NCI-H774 (cell line): ENCODE measurements around the gene ENDOU.

Source experiments
- DNase-seq: peaks from one replicate; lab custom pipeline; 2025; lab: John Stamatoyannopoulos, UW

ENDOU gene

DNA sequence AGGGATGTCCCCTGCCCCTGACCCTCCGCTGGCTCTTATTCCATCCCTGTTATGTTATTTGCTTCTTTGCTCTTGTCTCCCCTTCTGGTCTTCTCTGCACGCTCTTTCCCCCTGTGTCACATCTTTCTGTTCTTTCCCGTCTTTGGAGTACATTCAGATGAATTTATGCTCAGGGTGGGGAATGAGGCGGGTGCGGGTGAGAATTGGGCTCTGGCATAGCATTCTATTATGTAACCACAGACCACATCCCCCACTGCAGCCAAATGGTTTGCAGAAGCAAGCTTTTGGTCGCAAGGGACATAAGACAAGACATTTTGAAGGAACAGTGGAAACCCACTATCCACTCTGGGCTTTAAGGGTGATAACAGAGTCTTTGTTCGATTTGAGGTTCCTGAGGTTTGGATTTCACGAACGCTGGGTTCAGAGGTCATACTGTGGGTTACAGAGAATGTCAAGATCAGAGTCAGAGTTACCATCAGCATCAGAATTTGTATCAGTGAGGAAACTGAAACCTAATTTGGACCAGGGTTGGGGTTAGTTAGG, 3.8 kb downstream of the ENDOU start:
- DNase-seq = no peak

DNA sequence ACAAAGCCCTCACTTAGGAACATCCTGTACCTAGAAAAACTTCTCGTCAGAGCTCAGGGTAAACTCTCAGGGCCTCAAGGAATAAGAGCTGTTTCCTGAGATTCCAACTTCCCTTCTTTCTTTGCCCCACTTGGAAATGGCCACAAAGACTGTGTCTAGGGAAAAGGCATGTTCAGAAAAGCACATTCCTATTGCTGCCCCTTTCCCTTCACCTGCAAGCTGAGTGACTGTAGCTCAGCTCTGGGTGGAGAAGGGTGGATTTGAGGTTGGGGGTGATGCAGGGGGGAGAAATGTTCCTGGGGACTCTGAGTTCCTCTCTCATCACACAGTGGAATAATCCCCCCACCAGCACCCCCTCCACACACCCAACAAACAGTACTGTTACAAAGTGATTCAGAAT, 6.8 kb downstream of the ENDOU start:
- DNase-seq = no peak

DNA sequence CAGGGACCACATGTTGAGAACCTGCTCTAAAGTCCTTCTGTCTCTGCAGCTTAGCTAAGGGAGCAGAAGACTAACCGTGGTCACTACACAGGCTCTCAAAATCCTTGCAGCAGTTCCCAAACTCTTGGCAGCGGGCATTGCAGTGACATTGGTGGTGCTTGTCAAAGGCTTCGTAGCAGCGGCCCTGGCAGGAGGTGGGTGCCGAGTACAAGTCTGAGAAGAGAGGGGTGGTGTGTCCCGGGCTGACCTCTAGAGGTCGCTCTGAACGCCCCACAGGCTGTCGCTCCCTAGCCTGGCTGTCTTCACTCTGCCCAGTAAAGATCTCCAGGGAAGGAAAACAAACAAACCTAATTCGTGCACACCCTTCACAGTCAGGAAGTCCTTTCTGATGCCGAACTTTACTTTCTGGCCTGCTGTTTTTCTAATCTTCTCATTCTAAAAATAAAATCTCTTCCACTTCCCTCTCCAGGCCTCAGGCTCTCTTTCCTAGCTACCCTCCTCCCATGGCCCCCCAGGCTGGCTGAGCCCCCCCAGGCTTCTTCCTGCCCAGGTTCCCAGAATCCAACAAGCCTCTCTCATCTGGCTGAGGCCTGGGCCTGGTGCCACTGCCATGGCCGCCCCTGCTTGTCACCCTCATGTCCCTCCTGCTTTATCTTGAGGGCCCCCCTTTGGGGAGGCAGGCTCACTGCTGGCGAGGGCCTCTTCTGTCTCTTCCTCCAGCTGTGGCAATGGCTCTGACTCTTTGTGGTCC, 7.7 kb downstream of the ENDOU start:
- peak; percentile 80 for DNase-seq

DNA sequence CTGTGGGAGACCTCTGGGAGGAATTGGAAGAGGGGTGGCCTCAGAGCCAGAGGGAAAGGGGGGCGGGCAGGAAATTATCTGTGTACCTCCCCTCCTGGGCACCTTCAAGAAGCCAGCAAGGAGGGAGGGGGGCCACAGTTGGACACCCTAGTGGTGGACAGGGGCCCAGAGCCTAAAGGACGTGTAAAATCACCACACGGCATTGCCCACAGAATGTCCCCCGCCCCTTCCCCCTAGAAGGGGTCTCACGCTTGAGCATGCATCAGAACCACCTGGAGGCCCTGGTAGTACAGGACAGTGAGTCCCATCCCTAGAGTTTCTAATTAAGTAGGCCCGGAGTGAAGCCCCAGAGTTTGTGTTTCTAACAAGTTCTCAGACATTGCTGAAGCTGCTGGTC, 8.2 kb downstream of the ENDOU start:
- DNase-seq = no peak

DNA sequence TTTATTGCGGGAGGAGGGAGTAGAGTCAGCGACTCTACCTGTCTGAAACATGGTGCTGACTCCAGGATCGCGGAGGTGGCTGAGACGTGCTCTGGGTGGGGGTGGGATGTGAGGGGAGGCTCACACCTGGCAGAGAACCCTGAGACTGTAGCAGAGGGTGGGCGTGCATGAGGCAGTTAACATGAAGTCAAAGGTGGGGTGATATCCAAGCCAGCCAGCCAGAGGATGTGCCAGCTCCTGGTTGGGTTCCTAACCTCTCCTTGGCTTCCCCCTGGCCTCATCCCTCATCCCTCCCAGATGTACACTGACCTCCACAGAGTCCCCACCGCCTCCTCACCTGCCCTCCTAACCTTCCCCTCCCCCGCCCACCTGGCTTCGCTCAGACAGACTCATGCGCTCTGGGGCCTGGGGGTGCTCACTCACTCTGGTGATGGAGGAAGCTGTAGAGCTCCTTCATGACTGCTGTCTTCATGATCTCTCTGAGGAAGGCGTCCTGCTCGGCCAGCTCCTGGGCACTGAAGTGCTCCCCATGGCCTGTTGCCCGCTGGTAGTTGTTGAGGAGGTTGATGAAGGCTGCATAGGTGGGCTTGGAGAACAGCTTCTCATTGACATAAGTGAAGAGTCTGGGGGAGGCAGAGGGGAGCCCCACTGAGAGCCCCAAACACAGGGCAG, 9.3 kb downstream of the ENDOU start:
- DNase-seq = no peak

DNA sequence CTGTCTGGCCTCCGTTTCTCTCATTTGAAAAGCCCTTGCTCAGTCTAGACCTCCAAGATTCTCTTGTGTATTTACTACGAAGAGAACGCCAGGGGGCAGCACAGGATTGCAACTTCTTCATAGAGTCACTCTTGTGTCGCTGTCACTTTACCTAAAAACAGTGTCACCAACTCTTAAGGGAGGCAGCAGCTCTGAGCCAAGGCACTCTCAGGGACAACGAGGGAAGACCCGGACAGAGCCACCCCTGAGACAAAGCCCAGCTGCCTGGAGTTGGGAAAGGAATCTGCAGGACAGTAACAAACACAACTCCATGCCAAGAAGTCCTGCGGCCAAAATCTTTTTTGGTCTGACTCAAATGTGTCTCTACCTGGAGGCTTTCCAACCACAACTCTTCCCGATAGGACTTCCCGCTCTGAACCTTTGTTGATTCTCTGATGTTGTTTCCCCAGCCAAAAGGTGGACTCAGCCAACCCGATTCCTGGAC, 9.9 kb downstream of the ENDOU start:
- DNase-seq = peak; percentile 85

DNA sequence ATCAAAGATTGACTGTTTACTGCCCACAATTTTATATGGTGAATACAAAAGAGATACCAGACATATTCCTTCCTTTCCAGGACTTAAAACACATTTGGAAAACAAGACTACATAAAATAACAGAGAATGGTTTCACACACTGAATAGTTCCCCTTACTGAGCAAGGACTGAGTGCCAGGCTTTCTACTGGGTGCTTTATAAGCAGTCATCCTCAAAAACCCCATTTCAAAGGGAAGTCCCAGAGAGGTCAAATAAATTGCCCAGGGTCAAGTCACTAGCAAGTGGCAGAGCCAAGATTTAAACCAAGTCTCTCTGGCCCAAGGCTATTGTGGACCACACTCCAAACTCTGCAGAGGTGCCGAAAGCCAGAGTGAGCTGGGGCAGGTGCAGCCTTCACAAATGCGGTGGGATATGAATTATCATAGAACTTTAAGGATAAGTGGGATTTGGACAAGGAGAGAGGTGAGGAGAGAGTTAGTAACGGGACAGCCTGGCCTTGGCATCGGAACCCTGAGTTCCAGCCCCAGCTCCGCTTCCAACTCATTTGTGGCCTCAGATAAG, 10.4 kb downstream of the ENDOU start:
- DNase-seq = no peak

DNA sequence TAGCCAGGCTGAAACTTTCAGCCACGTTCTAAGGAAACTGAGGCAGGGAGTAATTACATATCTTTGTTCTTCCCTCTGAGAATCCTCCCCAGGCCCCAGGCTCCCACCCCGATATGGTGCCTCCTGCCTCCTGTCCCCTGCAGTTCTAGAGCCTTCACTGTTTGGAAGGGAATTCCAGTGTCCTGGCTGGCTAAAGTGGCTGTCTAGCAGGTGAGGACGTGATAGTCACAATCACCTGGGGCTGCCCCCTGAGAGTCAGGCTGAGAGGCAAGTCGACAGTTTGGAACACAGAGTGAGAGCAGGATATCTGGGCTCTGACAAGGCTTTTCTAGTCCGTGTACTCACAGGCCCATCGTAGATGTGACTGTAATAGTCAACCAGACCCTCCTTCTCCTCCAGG, 13.1 kb downstream of the ENDOU start:
- no peak for DNase-seq

DNA sequence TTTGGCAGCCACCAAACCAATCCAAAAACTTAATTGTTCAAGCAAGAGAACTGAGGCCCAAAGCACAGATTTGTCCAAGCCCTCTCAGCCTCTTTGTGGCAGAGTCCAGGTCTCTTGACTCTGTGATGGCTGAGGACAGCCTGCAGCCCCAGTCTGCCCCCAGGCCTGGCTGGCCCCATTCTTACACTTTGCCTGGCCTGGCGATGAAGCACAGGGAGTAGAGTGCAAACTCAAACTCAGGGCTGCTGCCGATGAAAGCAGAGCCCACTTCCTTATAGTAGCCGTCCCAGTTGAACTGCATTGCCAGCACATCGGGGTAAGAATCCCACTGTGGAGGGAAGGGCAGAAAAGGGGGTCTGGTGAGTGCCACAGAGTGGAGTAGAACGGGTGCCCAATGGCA, 13.8 kb downstream of the ENDOU start:
- DNase-seq = no peak

DNA sequence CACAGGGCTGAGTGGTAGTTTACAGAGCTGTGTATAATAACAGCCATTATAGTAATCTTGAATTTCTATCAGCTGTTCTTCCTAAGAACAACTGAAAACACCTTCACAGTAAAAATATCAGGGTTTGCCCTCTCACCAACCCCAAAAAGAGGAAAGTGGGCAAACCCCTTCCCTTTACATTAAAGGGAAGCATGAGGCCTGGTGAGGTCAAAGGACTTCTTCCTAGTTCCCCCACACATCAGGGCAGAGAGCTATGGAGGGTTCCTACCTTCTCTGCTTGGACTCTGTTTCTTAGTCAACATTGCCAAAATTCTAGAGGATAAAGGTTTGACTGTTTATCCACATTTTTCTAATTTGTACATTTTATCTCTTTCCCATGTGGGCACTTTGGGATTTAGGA, 15.0 kb downstream of the ENDOU start:
- no peak for DNase-seq

DNA sequence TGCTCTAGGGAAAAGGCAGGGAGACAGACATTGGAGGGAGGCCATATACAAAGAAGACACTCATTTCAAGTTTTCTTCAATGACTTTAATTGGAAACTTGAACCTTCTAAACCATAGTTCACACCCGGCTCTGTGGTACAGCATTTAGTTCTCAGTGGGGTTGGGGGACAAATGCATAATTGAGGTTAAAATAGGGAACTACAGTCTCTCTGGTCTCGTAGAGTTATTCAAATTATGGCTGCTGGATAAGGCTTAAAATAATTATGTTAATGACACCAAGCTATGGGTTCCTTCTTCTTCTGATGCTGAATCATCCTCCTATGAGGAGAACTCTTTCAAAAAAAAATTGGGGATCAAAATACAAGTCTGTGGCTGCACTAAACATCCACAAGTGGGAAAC, 15.6 kb downstream of the ENDOU start:
- no peak for DNase-seq

DNA sequence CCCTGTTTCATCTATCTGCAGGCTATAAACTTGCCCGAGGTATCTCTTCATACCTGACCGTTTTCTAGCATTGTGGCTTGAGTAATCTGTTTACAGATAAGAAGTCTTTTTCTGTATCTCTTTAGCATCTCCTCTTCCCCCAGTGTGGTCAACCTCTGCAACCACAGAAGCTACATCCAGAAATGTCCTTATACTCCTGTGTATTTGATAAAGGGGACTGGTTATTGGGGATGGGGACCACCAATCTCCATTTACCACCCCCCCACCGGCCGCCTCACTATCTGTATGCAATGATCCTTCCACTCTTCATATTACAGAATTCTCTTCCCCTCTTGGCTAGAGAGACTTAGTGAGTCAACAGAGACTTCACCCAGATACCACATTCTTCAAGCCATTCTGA, 16.1 kb downstream of the ENDOU start:
- DNase-seq = no peak

DNA sequence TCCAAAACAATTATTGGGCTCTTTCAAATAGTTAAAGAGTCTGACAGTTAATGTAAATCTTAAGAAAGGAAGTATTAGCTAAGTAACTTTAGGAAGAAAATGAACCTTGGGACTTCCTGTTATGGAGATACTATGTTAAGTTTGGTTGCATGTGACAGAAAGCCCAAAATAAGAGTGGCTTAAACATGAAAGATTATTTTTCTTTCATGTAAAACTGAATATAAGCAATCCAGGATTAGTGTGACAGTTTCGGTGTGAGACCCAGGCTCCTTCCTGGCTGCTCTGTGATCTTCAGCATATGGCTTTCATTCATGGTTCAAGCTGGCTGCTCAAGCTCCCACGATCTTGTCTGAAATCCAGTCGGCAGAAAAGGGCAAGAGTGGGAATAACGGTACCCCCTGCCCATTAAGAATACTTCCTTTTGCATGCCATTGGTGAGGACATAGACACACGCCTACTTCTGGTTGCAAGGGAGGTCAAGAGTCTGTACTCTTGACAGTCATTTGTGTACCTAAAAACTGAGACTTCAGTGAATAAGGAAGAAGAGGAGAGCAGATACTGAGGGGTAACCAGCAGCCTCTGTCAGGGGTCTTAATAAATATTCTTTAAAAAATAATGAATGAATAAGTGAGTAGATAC, 17.3 kb downstream of the ENDOU start:
- no peak for DNase-seq

DNA sequence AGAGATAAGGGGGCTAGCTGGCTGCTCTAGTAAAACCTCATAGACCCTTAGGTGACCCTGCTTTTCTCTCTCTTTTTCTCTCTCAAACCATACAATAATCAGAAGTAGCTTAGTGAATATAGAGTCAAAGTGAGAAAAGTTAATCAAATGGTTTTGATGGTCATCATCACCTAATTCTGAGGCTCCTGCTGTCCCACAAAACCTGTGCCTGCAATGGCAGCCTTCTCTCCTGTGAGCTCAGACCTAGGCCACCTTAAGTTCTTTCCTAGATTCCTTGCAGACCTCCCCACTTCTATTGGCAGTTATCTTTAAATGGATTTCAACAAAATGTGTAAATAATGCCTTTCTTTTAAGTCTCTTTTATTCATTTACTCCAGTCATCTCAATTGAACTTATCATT, 17.9 kb downstream of the ENDOU start:
- DNase-seq = no peak

DNA sequence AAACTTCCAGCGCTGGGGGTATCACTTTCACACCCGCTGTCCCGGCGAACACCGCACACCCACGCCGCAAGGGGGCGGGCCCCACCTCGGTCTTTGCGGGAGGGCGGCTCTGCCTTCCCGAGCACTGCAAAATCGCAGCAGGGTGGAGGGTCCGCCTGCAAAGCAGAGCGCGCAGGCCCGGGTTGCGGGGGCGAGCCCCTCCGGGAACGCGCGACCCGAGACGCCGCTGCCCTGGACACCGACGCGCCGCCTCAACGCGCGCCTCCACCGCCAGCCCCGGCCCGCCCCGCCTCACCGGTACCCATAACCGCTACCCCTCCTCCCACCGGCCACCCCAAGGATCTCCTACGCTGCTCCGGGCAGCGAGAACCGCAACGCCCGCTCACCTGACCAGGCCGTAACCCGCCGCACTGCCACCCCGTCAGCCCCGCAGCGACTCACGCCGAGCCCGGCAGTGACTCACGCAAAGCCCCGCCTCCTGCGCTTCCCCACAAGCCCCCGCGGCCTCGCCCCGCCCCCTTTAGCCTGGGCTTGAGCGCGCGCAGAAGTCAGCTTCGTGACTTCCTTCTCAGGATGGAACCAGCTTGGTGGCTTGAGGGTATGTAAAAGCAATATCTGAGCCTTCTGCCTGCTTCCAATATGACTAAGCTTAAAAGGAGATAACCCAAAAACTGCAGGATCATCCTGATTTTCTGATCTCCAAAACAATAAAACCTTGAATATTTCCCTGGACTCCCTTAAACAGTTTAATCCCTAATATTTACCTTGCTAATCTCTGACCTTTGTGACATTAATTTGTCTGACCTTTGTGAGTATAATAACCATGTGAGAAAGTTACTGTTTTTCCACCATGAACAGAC, 19.5 kb downstream of the ENDOU start, which contains the start of gene RPAP3:
TSS of gene RPAP3 (minus strand) at position 465 of the 860 bp plus-strand sequence. CDS start 3,190 bp downstream, outside the sequence.
- peak; percentile 95 for DNase-seq

DNA sequence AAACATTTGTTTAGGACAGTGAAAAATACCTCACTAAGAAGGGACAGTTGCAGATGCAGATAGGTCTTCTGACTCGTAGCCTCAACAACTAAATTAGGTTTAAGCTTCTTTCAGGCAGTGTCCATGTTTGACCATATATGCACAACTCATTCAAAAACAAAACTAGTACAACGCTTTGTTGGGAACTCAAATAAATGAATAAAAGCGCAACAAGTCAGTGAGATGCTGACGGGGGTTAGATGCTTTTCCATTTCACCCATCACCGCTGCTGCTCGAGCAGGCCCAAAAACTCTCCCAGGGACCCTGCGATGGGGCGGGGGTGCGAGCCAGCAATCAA, 20.1 kb downstream of the ENDOU start:
- no peak for DNase-seq

DNA sequence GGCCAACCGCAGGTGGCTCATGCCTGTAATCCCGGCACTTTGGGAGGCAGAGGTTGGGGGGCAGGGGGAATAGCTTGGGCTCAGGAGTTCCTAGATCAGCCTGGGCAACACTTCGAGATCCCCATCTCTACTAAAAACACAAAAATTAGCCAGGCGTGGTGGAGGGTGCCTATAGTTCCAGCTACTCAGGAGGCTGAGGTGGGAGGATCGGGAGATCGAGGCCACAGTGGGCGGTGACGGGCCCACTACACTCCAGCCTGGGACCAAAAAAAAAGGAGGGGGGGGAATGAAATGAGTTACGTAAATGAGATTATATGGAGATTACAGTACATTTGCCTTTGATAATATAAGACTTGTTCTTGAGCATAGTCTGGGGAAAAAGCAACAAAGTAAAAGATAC, 20.6 kb downstream of the ENDOU start:
- DNase-seq = no peak

DNA sequence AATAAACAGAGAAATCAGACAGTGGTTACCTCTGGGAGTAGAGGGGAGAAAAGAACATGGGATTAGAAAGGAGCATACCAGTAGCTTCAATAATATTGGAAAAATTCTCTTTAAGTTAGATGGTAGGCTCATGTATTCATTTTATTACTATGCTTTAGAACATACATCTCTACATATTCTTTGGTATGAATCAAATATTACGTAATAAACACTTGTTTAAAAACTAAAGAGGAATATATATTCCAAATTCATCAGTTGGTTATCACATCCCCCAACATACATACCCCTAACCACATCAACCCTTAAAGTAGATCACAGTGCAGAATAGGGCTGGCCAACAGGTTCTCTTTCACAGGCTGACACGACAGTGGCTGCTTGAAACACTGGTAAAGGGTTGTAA, 25.0 kb downstream of the ENDOU start:
- no peak for DNase-seq

DNA sequence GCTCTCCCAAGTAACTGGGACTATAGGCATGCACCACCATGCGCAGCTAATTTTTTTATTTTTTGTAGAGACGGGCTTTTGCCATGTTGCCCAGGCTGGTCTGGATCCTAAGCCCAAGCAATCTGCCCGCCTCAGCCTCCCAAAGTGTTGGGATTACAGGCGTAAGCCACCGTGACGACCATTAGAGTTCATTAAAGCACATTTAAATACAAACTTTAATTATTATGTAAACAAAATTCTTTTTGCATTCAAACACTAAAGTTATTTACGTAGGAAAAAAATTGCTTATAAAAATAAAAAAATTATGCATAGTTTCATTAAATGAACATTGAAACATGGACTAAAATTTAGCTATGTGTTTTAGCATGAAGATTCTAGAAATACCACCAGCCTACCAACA, 26.7 kb downstream of the ENDOU start:
- DNase-seq = no peak

DNA sequence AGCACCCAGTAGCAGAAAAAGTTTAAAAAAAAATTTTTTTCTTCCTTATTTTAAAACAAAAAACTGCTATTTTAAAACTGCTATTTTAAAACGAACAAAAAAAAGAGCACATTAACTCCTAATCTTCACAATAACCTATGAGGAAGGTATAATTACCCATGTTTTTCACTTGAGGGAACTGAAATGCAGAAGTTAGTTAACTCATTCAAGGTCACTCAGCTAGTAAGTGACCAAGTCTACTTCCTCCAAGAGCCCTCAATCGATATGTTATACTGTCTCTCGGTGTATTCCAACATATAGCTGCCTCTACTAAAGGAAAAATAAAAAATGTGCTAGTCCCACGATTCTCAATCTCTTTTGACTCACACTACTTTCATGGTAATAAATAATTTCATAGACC, 27.2 kb downstream of the ENDOU start:
- DNase-seq = no peak

DNA sequence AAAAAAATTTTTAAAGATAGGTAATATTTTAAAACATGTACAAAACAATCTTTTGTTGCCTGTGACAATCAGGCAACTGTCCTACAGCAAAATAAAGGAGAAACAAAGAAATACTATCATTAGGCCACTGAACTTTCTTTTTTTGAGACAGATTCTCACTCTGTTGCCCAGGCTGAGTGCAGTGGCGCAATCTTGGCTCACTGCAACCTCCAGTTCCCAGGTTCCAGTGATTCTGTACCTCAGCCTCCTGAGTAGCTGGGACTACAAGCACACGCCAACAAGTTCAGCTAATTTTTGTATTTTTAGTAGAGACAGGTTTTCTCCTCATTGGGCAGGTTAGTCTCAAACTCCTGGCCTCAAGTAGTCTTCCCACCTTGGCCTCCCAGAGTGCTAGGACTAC, 36.1 kb downstream of the ENDOU start:
- DNase-seq = no peak

DNA sequence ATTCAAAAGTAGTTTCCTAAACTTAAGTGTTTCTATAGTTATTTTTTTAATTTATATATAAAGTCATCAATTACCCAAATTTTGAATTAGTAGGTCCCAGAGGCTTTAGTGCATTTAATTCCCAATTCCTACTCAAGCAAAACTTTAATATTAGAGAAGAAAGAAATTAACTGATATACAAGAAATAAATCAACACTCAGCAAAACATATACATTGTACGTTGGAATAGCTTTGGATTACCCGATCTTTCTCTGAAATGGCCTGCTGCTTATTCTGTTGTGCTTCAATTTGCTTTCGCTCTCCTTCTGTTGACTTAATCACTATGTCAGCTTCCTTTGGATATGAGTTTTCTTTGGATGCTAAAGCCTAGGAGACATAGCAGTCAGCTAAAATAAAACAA, 37.7 kb downstream of the ENDOU start:
- DNase-seq = no peak
